ENCODE results near the gene FILIP1.

FILIP1 gene

GRCh38 chr6:75524322-75524972, 30.8 kb upstream of the FILIP1 start:
- TF ChIP-seq REST (IDR thresholded peaks at IDR 0.05; ENCODE audit: insufficient read depth in 1 of 2, low read depth in 2 of 2, low read length in 2 of 2) (no peak), SIN3A (IDR thresholded peaks at IDR 0.05; ENCODE audit: borderline replicate concordance, insufficient read depth, low read length) (no peak), FOXP2 (optimal IDR thresholded peaks at IDR 0.05; ENCODE audit: borderline replicate concordance, extremely low read depth, extremely low read length, insufficient read depth) (no peak), POLR2AphosphoS5 (IDR thresholded peaks at IDR 0.05; ENCODE audit: low read depth, low read length) (no peak), TAF1 (IDR thresholded peaks at IDR 0.05; ENCODE audit: borderline replicate concordance, insufficient read depth, low read length) (no peak)

GRCh38 chr6:75516757-75517156, 23.2 kb upstream of the FILIP1 start:
- TF ChIP-seq POLR2AphosphoS5 (IDR thresholded peaks at IDR 0.05; ENCODE audit: low read depth, low read length) (no peak), FOXP2 (optimal IDR thresholded peaks at IDR 0.05; ENCODE audit: borderline replicate concordance, extremely low read depth, extremely low read length, insufficient read depth) (no peak), REST (IDR thresholded peaks at IDR 0.05; ENCODE audit: insufficient read depth in 1 of 2, low read depth in 2 of 2, low read length in 2 of 2) (no peak), SIN3A (IDR thresholded peaks at IDR 0.05; ENCODE audit: borderline replicate concordance, insufficient read depth, low read length) (no peak), TAF1 (IDR thresholded peaks at IDR 0.05; ENCODE audit: borderline replicate concordance, insufficient read depth, low read length) (no peak)

GRCh38 chr6:75512591-75512990, 19.0 kb upstream of the FILIP1 start:
- TF ChIP-seq SIN3A (IDR thresholded peaks at IDR 0.05; ENCODE audit: borderline replicate concordance, insufficient read depth, low read length) (no peak), REST (IDR thresholded peaks at IDR 0.05; ENCODE audit: insufficient read depth in 1 of 2, low read depth in 2 of 2, low read length in 2 of 2) (no peak), FOXP2 (optimal IDR thresholded peaks at IDR 0.05; ENCODE audit: borderline replicate concordance, extremely low read depth, extremely low read length, insufficient read depth) (no peak), TAF1 (IDR thresholded peaks at IDR 0.05; ENCODE audit: borderline replicate concordance, insufficient read depth, low read length) (no peak), POLR2AphosphoS5 (IDR thresholded peaks at IDR 0.05; ENCODE audit: low read depth, low read length) (no peak)

- TF ChIP-seq SIN3A (IDR thresholded peaks at IDR 0.05; ENCODE audit: borderline replicate concordance, insufficient read depth, low read length) = no peak
- TF ChIP-seq TAF1 (IDR thresholded peaks at IDR 0.05; ENCODE audit: borderline replicate concordance, insufficient read depth, low read length) = no peak
Measured at GRCh38 chr6:75505424-75505823, 11.8 kb upstream of the FILIP1 start.

GRCh38 chr6:75504465-75505222, 11.0 kb upstream of the FILIP1 start:
- TF ChIP-seq POLR2AphosphoS5 (IDR thresholded peaks at IDR 0.05; ENCODE audit: low read depth, low read length) (no peak), SIN3A (IDR thresholded peaks at IDR 0.05; ENCODE audit: borderline replicate concordance, insufficient read depth, low read length) (no peak)

- no peak for TF ChIP-seq SIN3A (IDR thresholded peaks at IDR 0.05; ENCODE audit: borderline replicate concordance, insufficient read depth, low read length)
Measured at GRCh38 chr6:75503291-75503690, 9.7 kb upstream of the FILIP1 start.

All from PFSK-1 (cell line).